Mesothelial cell of epicardium (in vitro differentiated cells): ENCODE results near the gene DHRS9. TPM values are rescaled to one million over a fixed set of nuclear protein-coding genes. Genes with fewer than 3 reads are reported as not detected.

Experiments
- DNase-seq, 2 experiments: peaks; one replicate each; pipeline ENCODE4 v3.0.0; 2021; ENCODE audit warnings: low spot score in 2 of 2; ENCODE audit not compliant: unreplicated experiment in 2 of 2
- H3K27ac Mint-ChIP-seq: 2 replicates; pipeline ENCODE4 v1.8.0; 2021; ENCODE audit warnings: mixed read lengths
- H3K27me3 Mint-ChIP-seq: 2 replicates; pipeline ENCODE4 v1.8.0; 2021; ENCODE audit warnings: low read depth, mixed read lengths
- H3K36me3 Mint-ChIP-seq: 2 replicates; pipeline ENCODE4 v1.8.0; 2021; ENCODE audit warnings: mixed read lengths
- H3K4me1 Mint-ChIP-seq: 2 replicates; pipeline ENCODE4 v1.8.0; 2021; ENCODE audit warnings: mixed read lengths
- H3K4me3 Mint-ChIP-seq: 2 replicates; pipeline ENCODE4 v1.8.0; 2021; ENCODE audit warnings: mild to moderate bottlenecking, moderate library complexity, mixed read lengths
- H3K9me3 Mint-ChIP-seq: 2 replicates; pipeline ENCODE4 v1.8.0; 2021; ENCODE audit warnings: mixed read lengths
- CTCF ChIP-seq: fragments of 200-600 bp; sonication (generic); IDR thresholded peaks from one replicate; pipeline ENCODE4 v1.5.0; 2021; ENCODE audit warnings: antibody characterized with exemption; ENCODE audit not compliant: unreplicated experiment
- total RNA-seq: library from RNA; stranded (reverse); gene quantifications from 3 replicates; pipeline ENCODE4 v1.2.1, GENCODE V29; 2021

The DHRS9 gene
- total RNA-seq, 1 donor from 2014 or later = 0.16 TPM

- H3K36me3 Mint-ChIP-seq = no peaks in the 10 kb centered on the region
- TF ChIP-seq CTCF = no peak
- no peak overlapping the region for H3K27ac Mint-ChIP-seq
- no peak for DNase-seq
- H3K9me3 Mint-ChIP-seq = no peaks in the 10 kb centered on the region
- no peak overlapping the region for H3K4me3 Mint-ChIP-seq
- H3K27me3 Mint-ChIP-seq = peaks cover 25% of the 10 kb centered on the region
- H3K4me1 Mint-ChIP-seq = peaks cover 15% of the 10 kb centered on the region
These were observed 44.7 kb downstream of the DHRS9 start for GRCh38 chr2:169114056-169114455.

- peaks cover 13% of the 10 kb centered on the region for H3K27me3 Mint-ChIP-seq
- TF ChIP-seq CTCF = no peak
- DNase-seq = no peak
These were observed 47.0 kb downstream of the DHRS9 start for GRCh38 chr2:169116327-169116726.

GRCh38 chr2:169116993-169117392, 47.6 kb downstream of the DHRS9 start:
- DNase-seq = no peak
- TF ChIP-seq CTCF = no peak
- peaks cover 13% of the 10 kb centered on the region for H3K27me3 Mint-ChIP-seq
- H3K27ac Mint-ChIP-seq = no peak overlapping the region
- H3K36me3 Mint-ChIP-seq = no peaks in the 10 kb centered on the region
- H3K9me3 Mint-ChIP-seq = no peaks in the 10 kb centered on the region
- H3K4me3 Mint-ChIP-seq = no peak overlapping the region
- peaks cover 17% of the 10 kb centered on the region for H3K4me1 Mint-ChIP-seq

More at GRCh38 chr2:169116327-169116726, 47.0 kb downstream of the DHRS9 start:
- Mint-ChIP-seq H3K9me3 (no peaks in the 10 kb centered on the region), H3K27ac (no peak overlapping the region), H3K4me3 (no peak overlapping the region), H3K4me1 (peaks cover 17% of the 10 kb centered on the region), H3K36me3 (no peaks in the 10 kb centered on the region)

- DNase-seq = no peak
- H3K4me1 Mint-ChIP-seq = peaks cover 12% of the 10 kb centered on the region
- peaks cover 3% of the 10 kb centered on the region for H3K36me3 Mint-ChIP-seq
- H3K27me3 Mint-ChIP-seq = peaks cover 13% of the 10 kb centered on the region
- TF ChIP-seq CTCF = no peak
- H3K9me3 Mint-ChIP-seq = peaks cover 8% of the 10 kb centered on the region
- H3K27ac Mint-ChIP-seq = no peak overlapping the region
- H3K4me3 Mint-ChIP-seq = no peak overlapping the region
These were observed 48.7 kb downstream of the DHRS9 start for GRCh38 chr2:169118060-169118459.

GRCh38 chr2:169119123-169119760, 49.9 kb downstream of the DHRS9 start:
- Mint-ChIP-seq H3K36me3 (peaks cover 3% of the 10 kb centered on the region), H3K27me3 (peaks cover 13% of the 10 kb centered on the region)
- DNase-seq = no peak

More at GRCh38 chr2:169119123-169119760, 49.9 kb downstream of the DHRS9 start:
- H3K9me3 Mint-ChIP-seq = peaks cover 8% of the 10 kb centered on the region
- H3K27ac Mint-ChIP-seq = no peak overlapping the region
- no peak for TF ChIP-seq CTCF
- peaks cover 12% of the 10 kb centered on the region for H3K4me1 Mint-ChIP-seq
- H3K4me3 Mint-ChIP-seq = no peak overlapping the region
